Measurements from ENCODE around the gene AKAP13. TPM values are rescaled to one million over a fixed set of nuclear protein-coding genes. Genes with fewer than 3 reads are reported as not detected.

Gene AKAP13
- total RNA-seq, 4 donors from 2014 or later, result 57.3 to 178 (median 81.5) TPM

GRCh38 chr15:85766001-85766831, 385.8 kb downstream of the AKAP13 start:
- H3K27ac ChIP-seq, result no peak overlapping the region
- 90 to 91% methylated on average over 9 to 13 of the region's 24 CpGs for WGBS, 2 donors
- H3K4me1 ChIP-seq, result peaks cover 4 to 66% (median 28%) of the 10 kb centered on the region in 3 donors
- intact Hi-C loops (cut with DNase I), result no loop called here
- no peaks in the 10 kb centered on the region for H3K9me3 ChIP-seq
- no peak for DNase-seq
- H3K36me3 ChIP-seq, result peaks cover 0 to 41% (median 0%) of the 10 kb centered on the region in 3 donors
- no peak overlapping the region for H3K4me3 ChIP-seq
- no peaks in the 10 kb centered on the region for H3K27me3 ChIP-seq
- TF ChIP-seq CTCF (IDR thresholded peaks at IDR 0.05) (no peak), POLR2A (IDR thresholded peaks at IDR 0.05) (no peak)

GRCh38 chr15:85767785-85768529, 387.6 kb downstream of the AKAP13 start:
- DNase-seq, result no peak
- TF ChIP-seq CTCF (IDR thresholded peaks at IDR 0.05) (no peak), POLR2A (IDR thresholded peaks at IDR 0.05) (no peak)
- Histone ChIP-seq H3K27ac (no peak overlapping the region), H3K4me3 (no peak overlapping the region), H3K4me1 (peaks cover 11 to 66% (median 27%) of the 10 kb centered on the region in 3 donors), H3K9me3 (no peaks in the 10 kb centered on the region), H3K36me3 (peaks cover 0 to 35% (median 0%) of the 10 kb centered on the region in 3 donors), H3K27me3 (no peaks in the 10 kb centered on the region)
- intact Hi-C loops (cut with DNase I), result no loop called here
- 94 to 98% methylated on average over 5 to 8 of the region's 26 CpGs for WGBS, 2 donors

GRCh38 chr15:85768595-85769168, 388.3 kb downstream of the AKAP13 start:
- TF ChIP-seq CTCF (IDR thresholded peaks at IDR 0.05) (no peak), POLR2A (IDR thresholded peaks at IDR 0.05) (no peak)
- DNase-seq, result no peak
- peaks cover 12 to 65% (median 21%) of the 10 kb centered on the region in 3 donors for H3K4me1 ChIP-seq
- no peak overlapping the region for H3K4me3 ChIP-seq
- H3K27ac ChIP-seq, result no peak overlapping the region
- H3K9me3 ChIP-seq, result no peaks in the 10 kb centered on the region
- no peaks in the 10 kb centered on the region for H3K27me3 ChIP-seq
- intact Hi-C loops (cut with DNase I), result no loop called here
- 99 to 100% methylated on average over 1 to 12 of the region's 32 CpGs for WGBS, 2 donors
- H3K36me3 ChIP-seq, result peaks cover 0 to 27% (median 0%) of the 10 kb centered on the region in 3 donors

- intact Hi-C loops (cut with DNase I), result no loop called here
- DNase-seq, result no peak
- H3K36me3 ChIP-seq, result peaks cover 0 to 23% (median 0%) of the 10 kb centered on the region in 3 donors
- TF ChIP-seq POLR2A (IDR thresholded peaks at IDR 0.05), result no peak
- no peak for TF ChIP-seq CTCF (IDR thresholded peaks at IDR 0.05)
- H3K4me1 ChIP-seq, result peaks cover 12 to 58% (median 21%) of the 10 kb centered on the region in 3 donors
- 97 to 100% methylated on average over 2 to 27 of the region's 42 CpGs for WGBS, 2 donors
- peak overlapping the region in 3 of 4 donors; percentile 48 to 73 (median 50) for H3K27ac ChIP-seq
- H3K9me3 ChIP-seq, result no peaks in the 10 kb centered on the region
- no peaks in the 10 kb centered on the region for H3K27me3 ChIP-seq
- no peak overlapping the region for H3K4me3 ChIP-seq
Measured at GRCh38 chr15:85769182-85769900, 388.9 kb downstream of the AKAP13 start.

Data from esophagus squamous epithelium (tissue), 5 donors.